ENCODE measurements around the gene OCA2.

DNA sequence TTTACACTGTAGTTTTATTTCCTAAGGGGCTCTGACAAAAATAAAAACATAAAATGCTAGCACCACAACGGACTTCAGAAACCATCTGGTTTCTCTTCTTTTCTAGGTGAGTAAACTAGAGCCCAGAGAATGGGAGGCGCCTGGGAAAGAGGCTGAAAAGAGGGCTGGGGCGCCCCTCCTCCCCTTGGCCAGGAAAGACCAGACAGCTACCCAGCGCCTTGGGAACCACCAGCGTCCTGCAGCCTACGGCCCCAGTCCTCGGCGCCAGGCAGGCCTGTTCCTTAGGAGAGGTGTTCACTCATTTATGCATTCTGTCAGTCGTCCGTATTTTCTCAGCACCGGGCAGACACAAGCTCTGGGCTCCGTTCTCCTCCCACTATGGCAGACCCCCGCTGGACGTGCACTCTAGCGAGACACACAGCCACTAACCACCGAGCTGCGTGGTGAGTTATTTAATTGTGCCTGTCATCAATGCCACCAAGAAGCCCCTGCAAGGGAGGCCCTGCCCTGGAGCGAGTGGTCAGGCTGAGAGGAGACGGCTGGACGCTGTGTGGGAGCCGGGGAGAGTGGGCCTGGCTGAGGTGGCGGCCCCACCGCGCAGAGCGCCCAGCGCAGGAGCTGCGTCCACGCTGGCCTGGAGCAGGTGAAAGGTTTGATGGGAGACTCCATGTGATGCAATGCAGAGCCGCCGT is 294.4 kb downstream of the OCA2 start:
- TF ChIP-seq, protein P1, sequence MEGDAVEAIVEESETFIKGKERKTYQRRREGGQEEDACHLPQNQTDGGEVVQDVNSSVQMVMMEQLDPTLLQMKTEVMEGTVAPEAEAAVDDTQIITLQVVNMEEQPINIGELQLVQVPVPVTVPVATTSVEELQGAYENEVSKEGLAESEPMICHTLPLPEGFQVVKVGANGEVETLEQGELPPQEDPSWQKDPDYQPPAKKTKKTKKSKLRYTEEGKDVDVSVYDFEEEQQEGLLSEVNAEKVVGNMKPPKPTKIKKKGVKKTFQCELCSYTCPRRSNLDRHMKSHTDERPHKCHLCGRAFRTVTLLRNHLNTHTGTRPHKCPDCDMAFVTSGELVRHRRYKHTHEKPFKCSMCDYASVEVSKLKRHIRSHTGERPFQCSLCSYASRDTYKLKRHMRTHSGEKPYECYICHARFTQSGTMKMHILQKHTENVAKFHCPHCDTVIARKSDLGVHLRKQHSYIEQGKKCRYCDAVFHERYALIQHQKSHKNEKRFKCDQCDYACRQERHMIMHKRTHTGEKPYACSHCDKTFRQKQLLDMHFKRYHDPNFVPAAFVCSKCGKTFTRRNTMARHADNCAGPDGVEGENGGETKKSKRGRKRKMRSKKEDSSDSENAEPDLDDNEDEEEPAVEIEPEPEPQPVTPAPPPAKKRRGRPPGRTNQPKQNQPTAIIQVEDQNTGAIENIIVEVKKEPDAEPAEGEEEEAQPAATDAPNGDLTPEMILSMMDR (conservative IDR thresholded peaks at IDR 0.05; ENCODE audit: low read length): no peak
- no peak for TF ChIP-seq EZH2phosphoT487 (IDR thresholded peaks at IDR 0.05; ENCODE audit: borderline replicate concordance)

Data from Loucy (cell line).